Panc1 (cell line): ENCODE measurements around the gene ERCC1. TPM values are rescaled to one million over a fixed set of nuclear protein-coding genes. Genes with fewer than 3 reads are reported as not detected.

Experiments used
- ATAC-seq: fragments of 200-7000 bp; cut with Tn5 transposase; 2 replicates; pipeline ENCODE4 v1.9.1; 2020; ENCODE audit warnings: mild to moderate bottlenecking, moderate library complexity
- BruUV-seq: library from RNA; stranded (reverse); fragments of 400-500 nt; replicated peaks from 2 replicates; lab custom pipeline; 2021; lab: Mats Ljungman, UMichigan
- CTCF ChIA-PET: fragments of 300-600 bp; sonication (Branson Sonifier 250); formaldehyde crosslinking; loops from one replicate; lab custom pipeline; 2022; ENCODE audit warnings: antibody characterized with exemption; lab: Charles Lee
- POLR2A ChIA-PET: fragments of 300-600 bp; sonication (Branson Sonifier 250); formaldehyde crosslinking; loops from one replicate; lab custom pipeline; 2022; ENCODE audit warnings: antibody characterized with exemption; lab: Charles Lee
- DNase-seq: peaks from one replicate; pipeline ENCODE4 v3.0.0-alpha.2; 2010; ENCODE audit warnings: low read depth, low spot score
- H3K27ac ChIP-seq: 2 replicates; pipeline ENCODE4 v1.5.1; 2011; ENCODE audit warnings: mild to moderate bottlenecking, low read length, inconsistent platforms
- H3K27me3 ChIP-seq: fragments of 200-500 bp; sonication (Bioruptor generic); 2 replicates; pipeline ENCODE4 v1.6.0; 2014; ENCODE audit warnings: low read length, inconsistent platforms; ENCODE audit not compliant: control insufficient read depth, insufficient read depth
- H3K36me3 ChIP-seq: fragments of 200-500 bp; sonication (Bioruptor generic); 2 replicates; pipeline ENCODE4 v1.5.1; 2014; ENCODE audit warnings: inconsistent platforms, mild to moderate bottlenecking, low read length, moderate library complexity; ENCODE audit not compliant: control insufficient read depth, insufficient read depth
- H3K4me1 ChIP-seq: 2 replicates; pipeline ENCODE4 v1.5.1; 2011; ENCODE audit warnings: inconsistent platforms, mild to moderate bottlenecking, low read length, moderate library complexity; ENCODE audit not compliant: control insufficient read depth, insufficient read depth
- H3K4me3 ChIP-seq, 2 experiments: 2 replicates each; pipeline ENCODE4 v1.5.1; 2011 to 2012; ENCODE audit warnings: low read depth in 2 of 2, low read length in 2 of 2, mild to moderate bottlenecking in 2 of 2, inconsistent platforms in 1 of 2, moderate library complexity in 1 of 2
- H3K9me3 ChIP-seq: fragments of 200-500 bp; sonication (Bioruptor generic); 2 replicates; pipeline ENCODE4 v1.5.1; 2014; ENCODE audit warnings: low read depth, mild to moderate bottlenecking, inconsistent platforms, low read length, moderate library complexity; ENCODE audit not compliant: control insufficient read depth, insufficient read depth
- POLR2AphosphoS5 ChIP-seq: IDR thresholded peaks from 2 replicates; pipeline ENCODE4 v1.6.1; 2012; ENCODE audit warnings: mild to moderate bottlenecking, low read depth, low read length, moderate library complexity
- REST ChIP-seq, 2 experiments: IDR thresholded peaks; 2 replicates each; pipeline ENCODE4 v1.6.1; 2011 to 2012; ENCODE audit warnings: low read depth in 2 of 2, control low read depth in 1 of 2, low read length in 1 of 2, mild to moderate bottlenecking in 1 of 2, moderate library complexity in 1 of 2; ENCODE audit not compliant: insufficient read depth in 1 of 2
- SIN3A ChIP-seq: IDR thresholded peaks from 2 replicates; pipeline ENCODE4 v1.6.1; 2012; ENCODE audit warnings: low read depth, mild to moderate bottlenecking, low read length, moderate library complexity, borderline replicate concordance; ENCODE audit not compliant: insufficient read depth
- TCF7L2 ChIP-seq: IDR thresholded peaks from 2 replicates; pipeline ENCODE4 v1.6.1; 2011; ENCODE audit warnings: mild to moderate bottlenecking, low read depth, low read length, inconsistent platforms
- in situ Hi-C: cut with HindIII; loops from 2 replicates; pipeline ENCODE4 v1.10.0; 2016; ENCODE audit warnings: low sequenced_read_pairs, low pct_unique_long_range_greater_than_20kb
- intact Hi-C: fragments of 100-400 bp; cut with micrococcal nuclease; formaldehyde crosslinking; loops from one replicate; pipeline ENCODE4 v1.10.0; 2022; ENCODE audit not compliant: unreplicated experiment
- total RNA-seq: library from RNA; stranded (reverse); gene quantifications from one replicate; pipeline ENCODE4 v1.2.1, GENCODE V29; 2021; ENCODE audit not compliant: unreplicated experiment
- TF ChIP-seq, protein P1 (sequence below): fragments of 450-650 bp; IDR thresholded peaks from 2 replicates; pipeline ENCODE4 v1.5.1; 2017; ENCODE audit warnings: mild to moderate bottlenecking

Gene ERCC1
- total RNA-seq, 1 experiment from 2014 or later = 80.3 TPM

GRCh38 chr19:45400192-45400591 lies 23.5 kb downstream of the ERCC1 start:
- ChIA-PET POLR2A (no interaction called here), CTCF (interaction anchor here (0.9 kb wide), 1 partner anchor 78 kb away, joined by 9 read pairs; no protein-coding TSS in a partner anchor)
- intact Hi-C loops (no loop called here), in situ Hi-C loops (no loop called here)
- no peak overlapping the region for H3K4me3 ChIP-seq
- H3K36me3 ChIP-seq = peaks cover 4% of the 10 kb centered on the region; the same call in 1 of the 2 replicates
- H3K4me1 ChIP-seq = peaks cover 14% of the 10 kb centered on the region
- H3K9me3 ChIP-seq = no peaks in the 10 kb centered on the region
- no peak for TF ChIP-seq TCF7L2
- TF ChIP-seq, protein P1, sequence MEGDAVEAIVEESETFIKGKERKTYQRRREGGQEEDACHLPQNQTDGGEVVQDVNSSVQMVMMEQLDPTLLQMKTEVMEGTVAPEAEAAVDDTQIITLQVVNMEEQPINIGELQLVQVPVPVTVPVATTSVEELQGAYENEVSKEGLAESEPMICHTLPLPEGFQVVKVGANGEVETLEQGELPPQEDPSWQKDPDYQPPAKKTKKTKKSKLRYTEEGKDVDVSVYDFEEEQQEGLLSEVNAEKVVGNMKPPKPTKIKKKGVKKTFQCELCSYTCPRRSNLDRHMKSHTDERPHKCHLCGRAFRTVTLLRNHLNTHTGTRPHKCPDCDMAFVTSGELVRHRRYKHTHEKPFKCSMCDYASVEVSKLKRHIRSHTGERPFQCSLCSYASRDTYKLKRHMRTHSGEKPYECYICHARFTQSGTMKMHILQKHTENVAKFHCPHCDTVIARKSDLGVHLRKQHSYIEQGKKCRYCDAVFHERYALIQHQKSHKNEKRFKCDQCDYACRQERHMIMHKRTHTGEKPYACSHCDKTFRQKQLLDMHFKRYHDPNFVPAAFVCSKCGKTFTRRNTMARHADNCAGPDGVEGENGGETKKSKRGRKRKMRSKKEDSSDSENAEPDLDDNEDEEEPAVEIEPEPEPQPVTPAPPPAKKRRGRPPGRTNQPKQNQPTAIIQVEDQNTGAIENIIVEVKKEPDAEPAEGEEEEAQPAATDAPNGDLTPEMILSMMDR = no peak
- no peak for TF ChIP-seq POLR2AphosphoS5
- TF ChIP-seq REST (IDR thresholded peaks at IDR 0.05; ENCODE audit: insufficient read depth in 1 of 2, low read depth in 2 of 2, low read length in 1 of 2) = no peak
- TF ChIP-seq SIN3A = no peak
- no TSS peak for BruUV-seq
- DNase-seq = no peak
- no peak overlapping the region for H3K27ac ChIP-seq
- ATAC-seq = no peak
- no peaks in the 10 kb centered on the region for H3K27me3 ChIP-seq

DNA sequence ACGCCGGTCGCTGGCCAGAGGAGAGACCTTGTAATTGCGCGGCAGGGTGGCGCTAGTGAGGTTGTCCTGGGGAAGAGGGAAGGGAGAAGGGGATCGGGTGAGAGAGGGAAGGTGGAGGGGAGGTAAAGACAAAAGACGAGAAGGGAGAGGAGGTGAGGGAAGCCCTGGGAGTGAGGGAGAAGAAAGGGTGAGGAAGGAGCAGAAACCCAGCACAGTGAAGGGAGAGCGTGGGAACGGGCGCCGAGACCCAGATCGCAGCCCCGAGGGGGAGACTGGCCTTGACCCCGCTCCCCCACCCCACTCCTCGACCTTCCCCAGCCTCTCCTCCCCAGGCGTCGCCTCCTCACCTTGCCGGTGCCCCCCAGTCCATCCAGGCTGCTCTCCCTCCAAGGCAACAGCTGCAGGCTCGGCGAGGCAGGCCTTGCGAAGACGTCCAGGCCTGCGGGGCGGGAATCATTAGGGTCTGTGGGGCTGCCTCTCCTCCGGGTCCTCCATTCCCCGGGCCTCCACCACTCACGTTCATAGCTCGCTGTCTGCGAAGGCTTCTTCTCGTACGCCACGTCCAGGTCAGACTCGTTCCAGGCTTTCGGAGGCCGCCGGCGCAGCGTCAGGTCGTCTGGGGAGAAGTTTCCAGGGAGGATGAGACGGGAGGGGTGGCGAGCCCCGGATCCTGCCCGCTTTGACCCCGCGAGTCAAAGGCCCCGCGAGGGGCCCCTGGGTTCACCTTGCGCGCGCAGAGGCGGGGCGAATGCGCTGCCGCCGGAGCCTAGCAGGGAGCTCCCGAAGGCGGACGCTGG lies 27.7 kb downstream of the ERCC1 start:
- Histone ChIP-seq H3K4me1 (no peaks in the 10 kb centered on the region), H3K4me3 (no peak overlapping the region), H3K36me3 (no peaks in the 10 kb centered on the region; the same call in 1 of the 2 replicates), H3K27me3 (no peaks in the 10 kb centered on the region), H3K27ac (no peak overlapping the region), H3K9me3 (no peaks in the 10 kb centered on the region)
- ATAC-seq (no peak), DNase-seq (no peak)
- BruUV-seq = no TSS peak
- intact Hi-C loops (no loop called here), in situ Hi-C loops (no loop called here)
- TF ChIP-seq SIN3A (no peak), REST (IDR thresholded peaks at IDR 0.05; ENCODE audit: insufficient read depth in 1 of 2, low read depth in 2 of 2, low read length in 1 of 2) (no peak), POLR2AphosphoS5 (no peak), TCF7L2 (no peak)
- TF ChIP-seq, protein P1 = no peak
- ChIA-PET CTCF (no interaction called here), POLR2A (no interaction called here)
